IPS DF 19.7 (cell line): ENCODE measurements around the gene SPDYE16.
A peak's percentile ranks its signal among the peaks of the same experiment; 100 is the strongest.
"Not testable (repeated sequence)": the region's sequence is repeated elsewhere in the genome, so short reads cannot be mapped to it uniquely, and the experiment has no call there.

Experiments used
- DNase-seq: peaks from one replicate; pipeline ENCODE4 v3.0.0-alpha.2; 2013; ENCODE audit warnings: low read depth, low spot score

Gene SPDYE16

DNA sequence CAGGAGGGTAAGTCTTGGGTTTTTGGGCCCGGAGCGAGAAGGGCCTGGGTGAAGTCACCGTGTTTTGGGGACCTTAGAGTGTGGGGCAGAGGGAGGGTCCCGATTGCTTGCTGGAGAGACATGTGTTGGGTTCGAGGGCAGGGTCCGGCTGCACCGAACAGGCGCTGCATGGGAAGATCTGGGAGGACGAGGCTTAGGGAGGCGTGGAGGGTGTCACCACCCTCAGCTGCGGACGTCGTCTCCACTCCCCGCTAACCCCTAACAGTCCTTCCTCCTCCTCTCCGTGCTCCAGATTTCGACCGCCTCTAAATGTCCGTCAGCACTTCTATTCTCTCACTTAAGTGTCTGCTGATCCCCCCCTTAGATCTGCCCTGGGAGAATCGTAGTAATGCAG lies 6.8 kb upstream of the SPDYE16 start:
- not testable (repeated sequence) for DNase-seq

DNA sequence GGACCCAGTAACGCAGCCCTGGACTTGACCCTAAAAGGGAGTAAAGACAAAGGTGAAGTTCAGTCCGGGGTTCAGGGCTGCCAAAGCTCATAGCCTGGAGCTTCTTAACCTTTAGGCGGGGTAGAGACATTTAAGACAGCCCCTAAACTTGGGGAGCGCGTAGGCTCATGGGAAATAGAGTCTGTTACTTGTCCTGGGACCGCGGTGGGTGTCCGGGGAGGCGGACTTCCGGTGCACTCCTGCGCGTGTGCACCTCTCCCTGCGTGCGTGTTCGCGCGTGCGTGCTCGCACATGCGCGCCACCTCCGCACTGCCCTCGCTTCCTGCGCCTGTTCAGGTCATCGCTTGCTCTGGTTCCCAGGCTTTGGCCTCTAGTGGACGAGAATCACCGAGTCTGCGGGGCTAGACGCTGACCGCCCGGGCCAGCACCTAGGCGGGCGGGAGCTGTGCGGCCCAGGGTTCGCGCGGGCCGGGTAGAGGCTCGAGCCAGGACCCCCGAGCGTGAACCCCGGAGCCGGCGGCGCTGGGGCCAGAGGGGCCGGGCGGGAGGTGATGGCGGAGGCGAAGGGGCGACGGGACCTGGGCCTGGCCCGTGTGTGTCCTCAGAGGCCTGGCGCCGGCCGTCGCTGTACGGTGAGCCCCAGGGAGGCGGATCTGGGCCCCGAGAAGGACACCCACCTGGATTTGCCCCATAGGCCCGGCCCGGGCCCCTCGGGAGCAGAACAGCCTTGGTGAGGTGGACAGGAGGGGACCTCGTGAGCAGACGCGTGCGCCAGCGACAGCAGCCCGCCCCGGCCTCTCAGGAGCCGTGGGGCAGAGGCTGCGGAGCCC lies 6.1 kb upstream of the SPDYE16 start:
- peak; percentile 97 for DNase-seq

DNA sequence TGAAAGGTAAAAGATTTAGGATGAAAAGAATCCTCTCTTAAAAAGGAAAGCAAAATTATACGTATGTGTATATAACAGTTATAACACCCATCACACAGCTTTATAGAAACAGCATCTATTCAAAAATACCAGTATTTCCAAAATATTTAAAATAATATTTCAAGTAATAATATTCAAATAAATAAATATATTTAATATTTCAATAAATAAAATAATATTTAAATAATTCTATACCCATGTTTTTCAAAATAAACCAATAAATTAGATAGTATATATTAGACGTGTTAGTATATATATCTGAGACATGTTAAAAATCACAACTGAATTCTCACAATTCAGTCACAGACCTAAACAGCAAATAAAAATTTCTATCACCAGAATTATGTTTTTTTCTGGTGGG lies 11.5 kb downstream of the SPDYE16 start:
- DNase-seq, result not testable (repeated sequence)

GRCh38 chr7:76526183-76526582 lies 16.9 kb downstream of the SPDYE16 start:
- DNase-seq, result not testable (repeated sequence)

GRCh38 chr7:76516932-76517331 lies 26.2 kb downstream of the SPDYE16 start:
- DNase-seq, result not testable (repeated sequence)

DNA sequence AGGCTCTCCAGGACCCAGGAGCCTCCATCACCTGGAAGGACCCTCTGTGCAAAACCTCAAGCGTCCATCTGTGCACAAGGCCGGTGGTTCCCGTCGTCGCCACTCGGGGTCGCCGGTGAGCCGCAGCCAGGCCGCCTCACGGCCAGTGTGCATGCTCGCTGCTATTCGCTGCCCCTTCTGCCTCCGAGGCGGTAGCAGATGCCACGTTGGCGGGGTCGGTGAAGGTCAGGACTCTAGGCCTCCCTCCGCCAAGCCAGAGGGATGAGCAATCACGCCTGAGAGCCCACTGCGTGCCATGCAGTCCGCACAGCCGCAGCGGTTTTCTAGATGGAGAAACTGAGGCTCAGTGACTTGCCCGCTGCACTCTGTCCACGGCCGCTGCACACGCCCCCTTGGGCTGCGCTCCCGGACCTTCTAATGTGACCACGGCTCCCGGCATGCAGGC lies 27.1 kb downstream of the SPDYE16 start:
- no peak for DNase-seq

- no peak for DNase-seq
These were observed 27.9 kb downstream of the SPDYE16 start for GRCh38 chr7:76514926-76515771.

GRCh38 chr7:76513817-76514799 lies 29.0 kb downstream of the SPDYE16 start:
- no peak for DNase-seq

- DNase-seq, result no peak
These were observed 29.9 kb downstream of the SPDYE16 start for GRCh38 chr7:76512941-76513816.

DNA sequence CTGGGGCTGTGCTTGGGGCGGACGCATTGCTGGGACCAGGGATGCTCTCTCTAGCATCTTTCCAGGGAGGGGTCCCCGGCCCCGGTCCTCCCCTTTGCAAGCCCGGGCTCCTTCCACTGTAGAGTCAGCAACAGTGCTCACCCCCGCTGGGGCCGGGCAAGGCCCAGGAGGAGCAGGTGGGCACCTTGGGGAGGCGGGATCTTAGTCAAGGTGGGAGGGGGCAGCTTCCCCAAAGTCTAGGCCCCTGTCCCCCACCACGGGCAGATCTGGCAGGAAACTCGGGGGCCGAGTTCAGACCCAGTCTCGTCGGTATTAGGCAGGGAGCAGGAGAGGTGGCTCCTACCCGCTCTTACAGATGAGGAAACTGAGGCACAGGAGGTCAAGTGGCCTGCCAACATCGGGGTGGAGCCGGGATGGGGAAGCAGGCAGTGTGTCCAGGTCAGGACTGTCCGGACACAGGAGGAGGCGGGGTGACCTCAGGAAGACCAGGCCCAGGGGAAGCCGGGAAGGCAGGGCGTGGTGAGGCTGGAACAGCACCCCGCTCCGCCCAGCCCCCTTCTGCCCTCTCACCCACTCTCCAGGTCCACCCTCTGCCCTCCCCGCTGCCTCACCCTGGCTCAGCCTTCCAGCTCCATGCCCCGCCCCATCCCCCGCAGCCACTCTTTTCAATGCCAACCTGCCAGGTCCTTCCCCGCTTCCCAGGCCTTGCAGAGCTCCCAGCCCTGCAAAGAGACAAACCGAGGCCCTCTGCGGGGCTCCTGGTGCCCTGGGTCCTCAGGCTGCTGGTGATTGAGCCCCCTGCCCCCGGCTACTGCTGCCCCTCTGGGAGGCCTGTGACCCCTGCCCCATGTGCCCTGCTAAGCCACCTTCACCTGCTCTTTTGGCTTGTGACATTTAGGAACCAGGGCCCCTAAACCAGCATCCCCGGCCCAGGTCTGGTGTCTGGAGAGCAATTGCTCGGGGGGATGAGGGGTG lies 30.9 kb downstream of the SPDYE16 start:
- not testable (repeated sequence) for DNase-seq

- not testable (repeated sequence) for DNase-seq
These were observed 31.7 kb downstream of the SPDYE16 start for GRCh38 chr7:76511200-76511910.

GRCh38 chr7:76509931-76510877 lies 32.9 kb downstream of the SPDYE16 start, which contains the start of gene UPK3B:
TSS of gene UPK3B (plus strand) at chr7:76510552. CDS start at chr7:76510653, 101 bp downstream.
- peak; percentile 71 for DNase-seq

DNA sequence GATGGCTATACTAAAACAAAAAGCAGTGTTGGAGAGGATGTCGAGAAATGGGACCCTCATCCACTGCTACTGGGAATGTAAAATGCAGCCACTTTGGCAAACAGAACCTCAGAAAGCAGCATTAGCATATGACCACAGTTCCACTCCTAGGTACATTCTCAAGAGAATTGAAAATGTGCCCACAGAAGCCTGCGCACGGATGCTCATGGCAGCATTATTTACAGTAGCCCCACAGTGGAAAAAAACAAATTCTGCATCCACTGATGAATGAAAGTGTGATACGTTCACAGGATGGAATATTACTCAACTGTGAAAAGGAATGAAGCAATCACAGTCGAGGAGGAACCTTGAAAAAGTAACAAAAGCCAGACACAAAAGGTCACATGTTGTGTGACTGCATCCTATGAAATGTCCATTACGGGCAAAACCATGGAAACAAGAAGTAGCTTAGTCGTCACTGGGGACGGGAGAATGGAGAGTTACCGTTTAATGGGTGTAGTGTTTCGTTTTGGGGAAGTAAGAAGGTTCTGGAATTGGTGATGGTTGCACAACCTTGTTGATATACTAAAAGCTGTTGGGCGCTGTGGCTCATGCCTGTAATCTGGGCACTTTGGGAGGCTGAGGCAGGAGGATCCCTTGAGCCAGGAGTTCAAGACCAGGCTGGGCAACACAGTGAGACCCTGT lies 35.2 kb downstream of the SPDYE16 start:
- no peak for DNase-seq

DNA sequence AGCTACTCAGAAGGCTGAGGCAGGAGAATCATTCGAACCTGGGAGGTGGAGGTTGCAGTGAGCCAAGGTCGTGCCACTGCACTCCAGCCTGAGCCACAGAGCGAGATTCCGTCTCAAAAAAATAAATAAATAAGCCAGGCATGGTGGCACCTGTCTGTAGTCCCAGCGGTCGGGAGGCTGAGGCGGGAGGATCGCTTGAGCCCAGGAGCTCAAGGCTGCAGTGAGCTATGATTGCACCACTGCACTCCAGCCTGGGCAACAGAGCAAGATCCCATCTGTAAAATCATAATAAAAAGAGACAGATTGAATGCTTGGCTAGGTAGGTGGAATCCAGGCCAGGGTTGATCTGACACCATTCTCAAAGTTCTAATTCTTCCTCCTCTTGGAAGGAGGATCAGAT lies 36.5 kb downstream of the SPDYE16 start:
- not testable (repeated sequence) for DNase-seq

DNA sequence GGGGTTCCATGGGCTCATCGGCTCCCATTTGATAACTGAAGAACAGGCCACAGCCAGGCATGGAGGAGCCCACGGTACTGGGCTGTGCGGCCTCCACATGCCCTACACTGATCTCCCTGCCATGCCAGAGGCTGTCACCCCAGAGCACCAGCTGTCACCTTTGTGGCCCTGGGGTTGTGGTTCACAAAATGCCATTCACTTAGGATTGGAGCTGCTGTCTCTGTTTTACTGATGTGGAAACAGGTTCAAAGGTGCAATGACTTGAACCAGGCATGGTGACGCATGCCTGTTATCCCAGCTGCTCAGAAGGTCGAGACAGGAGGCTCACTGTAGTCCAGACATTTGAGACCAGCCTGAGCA lies 37.0 kb downstream of the SPDYE16 start:
- DNase-seq, result no peak

DNA sequence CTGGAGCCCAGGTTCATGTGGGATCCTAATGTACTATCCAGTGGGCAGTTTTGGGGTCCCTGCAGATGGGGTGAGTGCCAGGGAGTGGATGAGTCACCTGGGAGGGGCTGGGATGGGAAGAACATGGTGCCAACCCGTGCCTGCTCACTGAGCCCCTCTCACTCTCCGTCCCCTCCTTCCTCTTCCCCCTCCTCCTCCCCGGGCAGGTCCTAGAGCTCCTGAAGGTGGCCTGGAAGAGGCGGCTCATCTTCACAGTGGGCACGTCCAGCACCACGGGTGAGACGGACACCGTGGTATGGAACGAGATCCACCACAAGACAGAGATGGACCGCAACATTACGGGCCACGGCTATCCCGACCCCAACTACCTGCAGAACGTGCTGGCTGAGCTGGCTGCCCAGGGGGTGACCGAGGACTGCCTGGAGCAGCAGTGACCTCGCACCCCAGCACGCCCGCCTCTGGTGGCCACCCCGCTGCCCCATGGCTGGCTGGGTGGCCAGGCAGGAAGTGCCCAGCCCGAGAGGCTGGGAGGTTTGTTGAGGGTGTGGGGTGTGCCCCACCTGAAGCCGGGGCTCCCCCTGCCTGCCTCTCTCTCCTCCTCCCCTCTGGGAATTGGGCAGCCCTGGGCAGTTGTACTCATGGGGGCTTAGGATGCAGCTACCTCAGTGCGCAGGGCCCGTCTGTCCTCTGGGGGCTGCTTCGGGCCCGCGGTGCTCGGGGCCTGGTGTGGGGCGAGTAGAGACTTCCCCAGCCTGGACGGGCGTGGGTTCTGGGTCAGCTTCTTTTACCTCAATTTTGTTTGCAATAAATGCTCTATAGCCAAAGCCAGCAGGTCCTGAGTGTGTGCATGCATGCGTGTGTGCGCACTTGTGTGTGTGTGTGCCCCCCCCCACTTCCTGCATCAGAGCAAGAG lies 37.7 kb downstream of the SPDYE16 start:
- DNase-seq, result no peak
